ENCODE data around the gene KITLG. TPM values are rescaled to one million over a fixed set of nuclear protein-coding genes. Genes with fewer than 3 reads are reported as not detected.

Gene KITLG
- total RNA-seq, 1 experiment from 2014 or later = 11.7 TPM

- Histone ChIP-seq H3K23ac (ENCODE audit: insufficient read length, low read depth, low read length) (no peak overlapping the region), H4K8ac (replicated peaks; ENCODE audit: insufficient read length, low read depth, low read length) (no peak overlapping the region), H3K23me2 (ENCODE audit: insufficient read length, low read depth, low read length, poor library complexity, severe bottlenecking) (peaks cover under 1% of the 10 kb centered on the region), H3K4ac (ENCODE audit: low read depth, low read length) (no peak overlapping the region), H3T11ph (ENCODE audit: low read length) (no peak overlapping the region), H3K4me1 (ENCODE audit: insufficient read depth, low read length) (no peaks in the 10 kb centered on the region; the same call in 1 of the 2 replicates), H3K27ac (ENCODE audit: insufficient read length, low read depth, low read length) (no peak overlapping the region), H3K9me3 (ENCODE audit: control insufficient read depth, low read depth, low read length) (no peaks in the 10 kb centered on the region), H3K79me2 (ENCODE audit: insufficient read depth, low read length) (no peaks in the 10 kb centered on the region), H3K27me3 (ENCODE audit: insufficient read depth, low read length) (no peaks in the 10 kb centered on the region), H2BK15ac (ENCODE audit: low read depth, low read length) (no peak overlapping the region), H3K4me2 (ENCODE audit: insufficient read depth, insufficient read length, low read length) (no peak overlapping the region), H4K20me1 (ENCODE audit: control insufficient read depth, insufficient read depth, insufficient read length) (no peaks in the 10 kb centered on the region), H2AK5ac (ENCODE audit: insufficient read length, low read length) (no peak overlapping the region), H2BK120ac (ENCODE audit: low read depth, low read length, poor library complexity, severe bottlenecking) (no peak overlapping the region), H3K56ac (ENCODE audit: insufficient read length, low read depth, low read length) (no peak overlapping the region), H2BK12ac (ENCODE audit: insufficient read length, low read depth, low read length) (no peak overlapping the region), H2BK5ac (ENCODE audit: insufficient read length, low read length) (no peak overlapping the region), H4K91ac (ENCODE audit: insufficient read length, low read depth, low read length) (no peak overlapping the region), H3K14ac (ENCODE audit: insufficient read depth, low read length) (no peak overlapping the region), H3K9ac (ENCODE audit: extremely low read depth, insufficient read length, low read length) (no peak overlapping the region), H4K5ac (ENCODE audit: insufficient read length, low read depth, low read length) (no peak overlapping the region), H2BK20ac (ENCODE audit: low read depth, low read length, poor library complexity, severe bottlenecking) (no peak overlapping the region), H2AFZ (ENCODE audit: low read length) (no peak overlapping the region), H3K79me1 (ENCODE audit: insufficient read depth, low read depth, low read length, poor library complexity, severe bottlenecking) (no peaks in the 10 kb centered on the region), H3K18ac (ENCODE audit: insufficient read length, low read depth, low read length) (no peak overlapping the region)
- Mint-ChIP-seq H3K4me1 (peaks cover 42 to 77% of the 10 kb centered on the region in 2 experiments), H3K27ac (no peak overlapping the region; a peak in 1 of 7 replicates), H3K36me3 (ENCODE audit: insufficient read depth in 1 of 3, low read depth in 3 of 3) (no peaks in the 10 kb centered on the region), H3K9me3 (no peaks in the 10 kb centered on the region), H3K27me3 (ENCODE audit: low read depth) (no peaks in the 10 kb centered on the region; the same call in 1 of the 2 replicates), H3K4me3 (no peak overlapping the region)
- no CpG with 5 or more reads among the region's 4 CpGs for WGBS (ENCODE audit: extremely low coverage, insufficient read length, low lambda C conversion rate)
- no peak for DNase-seq
- TF ChIP-seq, protein P1, sequence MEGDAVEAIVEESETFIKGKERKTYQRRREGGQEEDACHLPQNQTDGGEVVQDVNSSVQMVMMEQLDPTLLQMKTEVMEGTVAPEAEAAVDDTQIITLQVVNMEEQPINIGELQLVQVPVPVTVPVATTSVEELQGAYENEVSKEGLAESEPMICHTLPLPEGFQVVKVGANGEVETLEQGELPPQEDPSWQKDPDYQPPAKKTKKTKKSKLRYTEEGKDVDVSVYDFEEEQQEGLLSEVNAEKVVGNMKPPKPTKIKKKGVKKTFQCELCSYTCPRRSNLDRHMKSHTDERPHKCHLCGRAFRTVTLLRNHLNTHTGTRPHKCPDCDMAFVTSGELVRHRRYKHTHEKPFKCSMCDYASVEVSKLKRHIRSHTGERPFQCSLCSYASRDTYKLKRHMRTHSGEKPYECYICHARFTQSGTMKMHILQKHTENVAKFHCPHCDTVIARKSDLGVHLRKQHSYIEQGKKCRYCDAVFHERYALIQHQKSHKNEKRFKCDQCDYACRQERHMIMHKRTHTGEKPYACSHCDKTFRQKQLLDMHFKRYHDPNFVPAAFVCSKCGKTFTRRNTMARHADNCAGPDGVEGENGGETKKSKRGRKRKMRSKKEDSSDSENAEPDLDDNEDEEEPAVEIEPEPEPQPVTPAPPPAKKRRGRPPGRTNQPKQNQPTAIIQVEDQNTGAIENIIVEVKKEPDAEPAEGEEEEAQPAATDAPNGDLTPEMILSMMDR (conservative IDR thresholded peaks at IDR 0.05) = no peak
Measured at GRCh38 chr12:88573583-88573982, 6.7 kb downstream of the KITLG start.

All from H9 (cell line).